Activated CD4-positive, alpha-beta memory T cell treated with anti-CD3 and anti-CD28 coated beads, Interleukin-2, amount 10 ng/mL, durations not matched to agents 7 days and 5 days (primary cell): ENCODE measurements around the gene MKLN1. TPM values are rescaled to one million over a fixed set of nuclear protein-coding genes. Genes with fewer than 3 reads are reported as not detected.
"Not testable (repeated sequence)": the region's sequence is repeated elsewhere in the genome, so short reads cannot be mapped to it uniquely, and the experiment has no call there.

Experiments
- CTCF ChIA-PET: fragments of 350-600 bp; sonication (Branson Sonifier 250); formaldehyde crosslinking; loops from one replicate; lab custom pipeline; 2021; ENCODE audit warnings: antibody characterized with exemption, inconsistent platforms; lab: Charles Lee
- POLR2A ChIA-PET: fragments of 350-600 bp; sonication (Branson Sonifier 250); formaldehyde crosslinking; loops from one replicate; lab custom pipeline; 2021; ENCODE audit warnings: antibody characterized with exemption; lab: Charles Lee
- DNase-seq: peaks from one replicate; pipeline ENCODE4 v3.0.0-alpha.2; 2020
- H3K27ac Mint-ChIP-seq: one replicate; pipeline ENCODE4 v1.8.0; 2021; ENCODE audit warnings: mild to moderate bottlenecking, mixed read lengths
- H3K27me3 Mint-ChIP-seq: one replicate; pipeline ENCODE4 v1.8.0; 2021; ENCODE audit warnings: mixed read lengths
- H3K36me3 Mint-ChIP-seq: one replicate; pipeline ENCODE4 v1.8.0; 2021; ENCODE audit warnings: low read depth, mixed read lengths
- H3K4me1 Mint-ChIP-seq: one replicate; pipeline ENCODE4 v1.8.0; 2021; ENCODE audit warnings: mixed read lengths
- H3K4me3 Mint-ChIP-seq: one replicate; pipeline ENCODE4 v1.8.0; 2021; ENCODE audit warnings: mild to moderate bottlenecking, mixed read lengths
- H3K9me3 Mint-ChIP-seq: one replicate; pipeline ENCODE4 v1.8.0; 2021; ENCODE audit warnings: mixed read lengths
- total RNA-seq, 2 experiments: library from RNA; stranded (reverse); gene quantifications; one replicate each; pipeline ENCODE4 v1.2.3, GENCODE V29; 2021

MKLN1 gene
- total RNA-seq, 2 experiments from 2014 or later = 35.9 to 37.3 TPM

DNA sequence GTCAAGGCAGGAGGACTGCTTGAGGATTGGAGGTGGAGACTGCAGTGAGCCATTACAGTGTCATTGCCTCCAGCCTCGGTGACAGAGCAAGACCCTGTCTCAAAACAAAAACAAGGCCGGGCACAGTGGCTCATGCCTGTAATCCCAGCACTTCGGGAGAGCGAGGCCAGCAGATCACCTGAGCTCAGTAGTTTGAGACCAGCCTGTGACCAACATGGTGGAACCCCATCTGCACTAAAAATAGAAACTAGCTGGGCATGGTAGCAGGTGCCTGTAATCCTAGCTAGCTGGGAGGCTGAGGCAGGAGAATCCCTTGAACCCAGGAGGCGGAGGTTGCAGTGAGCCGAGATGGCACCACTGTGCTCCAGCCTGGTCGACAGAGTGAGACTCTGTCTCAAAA is 103.2 kb downstream of the MKLN1 start:
- peaks cover 19% of the 10 kb centered on the region for H3K36me3 Mint-ChIP-seq
- DNase-seq, H3K4me1 Mint-ChIP-seq, H3K27me3 Mint-ChIP-seq, H3K4me3 Mint-ChIP-seq, H3K9me3 Mint-ChIP-seq, H3K27ac Mint-ChIP-seq, POLR2A ChIA-PET: not testable (repeated sequence)
- CTCF ChIA-PET = interaction anchor here (0.8 kb wide), 1 partner anchor 362 kb away, joined by 3 read pairs; no protein-coding TSS in a partner anchor

DNA sequence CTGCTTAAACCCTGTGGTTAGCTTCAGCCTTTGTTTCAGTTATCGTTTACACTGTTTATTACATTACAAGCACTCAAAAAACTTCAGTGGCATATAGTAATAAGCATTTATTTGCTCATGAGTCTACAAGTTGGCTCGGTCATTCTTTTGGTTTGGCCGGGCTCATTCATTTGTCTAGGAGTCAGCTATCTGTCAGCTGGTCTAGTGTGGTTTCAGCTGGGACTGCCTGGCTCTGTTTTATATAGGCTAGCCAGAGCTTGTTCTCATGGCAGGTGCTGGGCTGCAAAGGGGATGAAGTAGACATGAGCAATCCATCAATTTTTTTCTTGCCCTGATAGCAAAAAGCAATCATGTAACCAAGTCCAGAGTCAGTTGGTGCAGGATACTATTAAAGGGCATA is 103.6 kb downstream of the MKLN1 start:
- Mint-ChIP-seq H3K27me3 (no peaks in the 10 kb centered on the region), H3K27ac (no peak overlapping the region), H3K4me1 (no peaks in the 10 kb centered on the region), H3K9me3 (no peaks in the 10 kb centered on the region), H3K4me3 (no peak overlapping the region), H3K36me3 (peaks cover 22% of the 10 kb centered on the region)
- POLR2A ChIA-PET = no interaction called here
- DNase-seq = no peak
- CTCF ChIA-PET = interaction anchor here (0.8 kb wide), 1 partner anchor 362 kb away, joined by 3 read pairs; no protein-coding TSS in a partner anchor

DNA sequence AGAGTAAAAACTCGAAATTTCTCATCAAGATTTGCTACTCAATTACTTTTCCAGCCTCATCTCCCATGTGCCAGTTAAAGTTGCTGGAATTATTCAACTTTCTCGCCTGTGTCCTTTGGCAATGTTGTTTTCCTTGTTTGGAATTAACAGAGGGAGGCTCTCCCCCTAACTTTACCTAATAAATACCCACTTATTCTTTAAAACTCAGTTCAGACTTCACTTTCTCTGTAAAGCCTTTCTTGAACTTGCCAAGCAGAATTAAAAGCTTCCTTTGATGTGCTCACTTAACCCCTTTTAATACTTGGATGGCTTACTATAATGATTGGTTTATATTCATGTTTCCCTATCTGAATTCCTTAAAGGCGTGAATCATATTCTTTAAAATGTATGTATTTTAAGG is 104.1 kb downstream of the MKLN1 start:
- no peaks in the 10 kb centered on the region for H3K27me3 Mint-ChIP-seq
- H3K9me3 Mint-ChIP-seq = no peaks in the 10 kb centered on the region
- no peak overlapping the region for H3K4me3 Mint-ChIP-seq
- peaks cover 23% of the 10 kb centered on the region for H3K36me3 Mint-ChIP-seq
- POLR2A ChIA-PET = no interaction called here
- no peak for DNase-seq
- H3K27ac Mint-ChIP-seq = no peak overlapping the region
- H3K4me1 Mint-ChIP-seq = no peaks in the 10 kb centered on the region
- CTCF ChIA-PET = no interaction called here

DNA sequence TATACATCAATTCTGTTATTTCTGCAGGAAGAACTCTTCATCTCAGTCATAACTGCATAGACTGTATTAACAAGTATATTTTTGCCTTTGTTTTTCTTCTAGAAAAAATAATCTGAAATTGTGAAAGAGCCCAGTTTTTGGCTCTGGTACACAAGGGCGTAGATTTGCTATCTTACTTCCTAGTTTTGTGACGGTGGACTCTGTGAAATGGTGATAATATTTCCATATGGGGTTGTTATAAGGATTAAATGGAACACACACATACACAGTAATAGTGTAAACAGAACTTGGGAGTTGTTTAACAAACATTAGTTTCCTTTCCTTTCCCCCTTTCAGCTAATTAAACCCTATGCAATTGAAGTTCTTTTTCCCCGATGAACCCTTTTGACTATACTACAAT is 108.7 kb downstream of the MKLN1 start:
- DNase-seq = no peak
- no peaks in the 10 kb centered on the region for H3K27me3 Mint-ChIP-seq
- ChIA-PET POLR2A (no interaction called here), CTCF (no interaction called here)
- no peak overlapping the region for H3K27ac Mint-ChIP-seq
- H3K9me3 Mint-ChIP-seq = no peaks in the 10 kb centered on the region
- no peak overlapping the region for H3K4me3 Mint-ChIP-seq
- no peaks in the 10 kb centered on the region for H3K4me1 Mint-ChIP-seq
- H3K36me3 Mint-ChIP-seq = peaks cover 48% of the 10 kb centered on the region

DNA sequence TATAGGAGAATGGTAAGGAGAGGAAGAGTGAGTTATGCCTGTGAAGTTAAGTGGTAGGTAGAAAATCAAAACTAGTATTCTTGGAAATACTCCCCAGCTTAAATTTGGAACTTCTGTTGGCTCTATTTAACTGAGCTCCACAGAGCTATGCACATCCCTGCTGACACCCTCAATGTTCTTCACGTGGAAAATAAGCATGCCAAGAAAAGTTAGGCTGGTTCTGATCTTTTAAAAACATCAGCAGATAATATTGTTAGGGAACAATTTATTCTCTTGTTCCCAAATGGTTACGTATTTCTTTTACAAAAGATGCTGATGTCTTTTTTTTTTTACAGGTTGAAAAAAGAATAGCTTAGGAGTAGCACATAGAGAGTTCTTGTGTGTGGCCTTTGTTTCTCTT is 111.3 kb downstream of the MKLN1 start:
- Mint-ChIP-seq H3K27ac (no peak overlapping the region), H3K4me3 (no peak overlapping the region), H3K4me1 (no peaks in the 10 kb centered on the region), H3K36me3 (peaks cover 47% of the 10 kb centered on the region), H3K27me3 (no peaks in the 10 kb centered on the region), H3K9me3 (no peaks in the 10 kb centered on the region)
- POLR2A ChIA-PET = no interaction called here
- CTCF ChIA-PET = interaction anchor here (0.7 to 1.1 kb wide), 3 partner anchors 30 to 398 kb away, joined by 3 read pairs; no protein-coding TSS in a partner anchor
- DNase-seq = no peak

DNA sequence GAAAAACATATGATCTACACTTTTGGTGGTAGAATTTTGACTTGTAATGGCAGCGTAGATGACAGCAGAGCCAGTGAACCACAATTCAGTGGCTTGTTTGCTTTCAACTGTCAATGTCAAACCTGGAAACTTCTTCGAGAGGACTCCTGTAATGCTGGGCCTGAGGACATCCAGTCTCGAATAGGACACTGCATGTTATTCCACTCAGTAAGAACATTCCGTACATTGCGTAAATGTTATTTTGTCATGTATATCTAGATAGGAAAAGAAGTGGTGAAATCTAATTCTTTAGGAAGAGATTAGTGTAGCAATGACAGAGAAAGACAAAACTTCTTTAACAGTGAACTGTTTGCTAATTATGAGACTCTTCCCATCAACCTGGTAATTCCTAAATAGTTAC is 115.8 kb downstream of the MKLN1 start:
- DNase-seq = no peak
- Mint-ChIP-seq H3K9me3 (no peaks in the 10 kb centered on the region), H3K36me3 (peaks cover 39% of the 10 kb centered on the region), H3K4me1 (no peaks in the 10 kb centered on the region), H3K27me3 (no peaks in the 10 kb centered on the region), H3K4me3 (no peak overlapping the region), H3K27ac (no peak overlapping the region)
- POLR2A ChIA-PET = no interaction called here
- CTCF ChIA-PET = no interaction called here

DNA sequence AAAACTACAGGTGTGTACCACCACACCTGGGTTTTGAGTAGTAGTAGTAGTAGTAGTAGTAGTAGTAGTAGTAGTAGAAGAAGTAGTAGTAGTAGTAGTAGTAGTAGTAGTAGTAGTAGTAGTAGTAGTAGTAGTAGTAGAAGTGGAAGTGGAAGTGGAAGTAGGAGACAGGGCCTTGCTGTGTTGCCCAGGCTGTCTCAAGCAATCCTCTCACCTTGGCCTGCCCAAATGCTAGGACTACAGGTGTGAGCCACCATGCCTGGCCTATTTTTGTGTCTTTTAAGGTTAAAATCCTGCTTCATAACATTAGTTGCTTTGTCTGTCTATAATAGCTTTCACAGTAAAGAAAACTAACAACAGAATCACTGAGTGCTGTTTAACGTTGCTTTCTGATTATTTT is 117.0 kb downstream of the MKLN1 start:
- CTCF ChIA-PET = interaction anchor here (0.5 kb wide), 1 partner anchor 33 kb away, joined by 3 read pairs; no protein-coding TSS in a partner anchor
- no peaks in the 10 kb centered on the region for H3K4me1 Mint-ChIP-seq
- H3K9me3 Mint-ChIP-seq = no peaks in the 10 kb centered on the region
- no peak overlapping the region for H3K27ac Mint-ChIP-seq
- H3K36me3 Mint-ChIP-seq = peaks cover 37% of the 10 kb centered on the region
- no peak overlapping the region for H3K4me3 Mint-ChIP-seq
- no peak for DNase-seq
- H3K27me3 Mint-ChIP-seq = no peaks in the 10 kb centered on the region
- POLR2A ChIA-PET = no interaction called here

GRCh38 chr7:131449373-131449902 is 121.8 kb downstream of the MKLN1 start:
- POLR2A ChIA-PET = no interaction called here
- no peak overlapping the region for H3K4me3 Mint-ChIP-seq
- H3K27me3 Mint-ChIP-seq = no peaks in the 10 kb centered on the region
- DNase-seq = no peak
- no peaks in the 10 kb centered on the region for H3K4me1 Mint-ChIP-seq
- H3K27ac Mint-ChIP-seq = no peak overlapping the region
- H3K36me3 Mint-ChIP-seq = peaks cover 16% of the 10 kb centered on the region
- CTCF ChIA-PET = no interaction called here
- H3K9me3 Mint-ChIP-seq = no peaks in the 10 kb centered on the region

- H3K27ac Mint-ChIP-seq = no peak overlapping the region
- no peak for DNase-seq
- H3K9me3 Mint-ChIP-seq = no peaks in the 10 kb centered on the region
- no peaks in the 10 kb centered on the region for H3K4me1 Mint-ChIP-seq
- POLR2A ChIA-PET = no interaction called here
- CTCF ChIA-PET = interaction anchor here (0.7 kb wide), 1 partner anchor 303 kb away, joined by 4 read pairs; no protein-coding TSS in a partner anchor
- peaks cover 13% of the 10 kb centered on the region for H3K36me3 Mint-ChIP-seq
- H3K4me3 Mint-ChIP-seq = no peak overlapping the region
- no peaks in the 10 kb centered on the region for H3K27me3 Mint-ChIP-seq
These were observed 126.8 kb downstream of the MKLN1 start for GRCh38 chr7:131454498-131454897.

DNA sequence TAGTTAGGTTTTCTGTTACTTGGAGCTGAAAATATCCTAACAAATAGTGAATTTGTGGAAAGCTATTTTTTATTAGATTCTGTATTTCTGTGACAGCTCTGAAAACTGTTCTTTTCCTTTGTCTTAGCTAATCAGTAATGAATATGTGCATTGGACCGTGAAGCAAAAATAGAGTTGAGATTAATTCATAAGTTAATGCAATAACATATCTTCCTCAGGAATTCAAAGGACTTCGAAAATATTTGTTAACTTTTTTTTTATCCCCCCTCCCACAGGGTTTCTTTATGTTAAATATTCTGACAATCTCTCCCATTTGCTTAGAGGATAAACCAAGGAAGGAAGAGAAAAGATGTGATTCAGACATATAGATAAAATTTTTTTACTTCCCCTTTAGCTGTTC is 127.3 kb downstream of the MKLN1 start:
- Mint-ChIP-seq H3K27ac (no peak overlapping the region), H3K4me3 (no peak overlapping the region), H3K4me1 (no peaks in the 10 kb centered on the region), H3K36me3 (peaks cover 10% of the 10 kb centered on the region), H3K9me3 (no peaks in the 10 kb centered on the region), H3K27me3 (no peaks in the 10 kb centered on the region)
- CTCF ChIA-PET = no interaction called here
- POLR2A ChIA-PET = no interaction called here
- DNase-seq = no peak

DNA sequence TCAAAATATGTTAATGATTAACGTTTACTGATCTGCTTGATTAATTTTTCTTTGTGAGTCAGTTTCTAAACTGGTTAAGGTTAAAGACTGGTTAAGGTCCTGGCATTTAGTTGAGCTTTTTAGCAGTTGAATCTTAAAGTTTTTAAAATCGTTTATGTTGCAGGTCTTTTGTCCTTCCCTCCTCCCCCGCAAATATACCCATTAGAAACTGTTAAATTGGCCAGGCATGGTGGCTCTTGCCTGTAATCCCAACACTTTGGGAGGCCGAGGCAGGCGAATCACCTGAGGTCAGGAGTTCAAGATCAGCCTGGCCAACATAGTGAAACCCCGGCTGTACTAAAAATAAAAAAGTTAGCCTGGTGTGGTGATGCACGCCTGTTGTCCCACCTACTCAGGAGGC is 127.9 kb downstream of the MKLN1 start:
- no peak for DNase-seq
- Mint-ChIP-seq H3K4me1 (no peaks in the 10 kb centered on the region), H3K9me3 (no peaks in the 10 kb centered on the region), H3K36me3 (peaks cover 12% of the 10 kb centered on the region), H3K27ac (no peak overlapping the region), H3K4me3 (no peak overlapping the region), H3K27me3 (no peaks in the 10 kb centered on the region)
- ChIA-PET CTCF (no interaction called here), POLR2A (no interaction called here)

- Mint-ChIP-seq H3K27ac (no peak overlapping the region), H3K36me3 (peaks cover 13% of the 10 kb centered on the region), H3K9me3 (no peaks in the 10 kb centered on the region), H3K27me3 (no peaks in the 10 kb centered on the region), H3K4me3 (no peak overlapping the region), H3K4me1 (no peaks in the 10 kb centered on the region)
- no peak for DNase-seq
- ChIA-PET CTCF (no interaction called here), POLR2A (no interaction called here)
These were observed 128.7 kb downstream of the MKLN1 start for GRCh38 chr7:131456338-131456737.

GRCh38 chr7:131459256-131459655 is 131.6 kb downstream of the MKLN1 start:
- Mint-ChIP-seq H3K36me3 (peaks cover 24% of the 10 kb centered on the region), H3K4me1 (no peaks in the 10 kb centered on the region), H3K27me3 (no peaks in the 10 kb centered on the region), H3K4me3 (no peak overlapping the region), H3K9me3 (no peaks in the 10 kb centered on the region), H3K27ac (no peak overlapping the region)
- POLR2A ChIA-PET = no interaction called here
- no peak for DNase-seq
- CTCF ChIA-PET = no interaction called here

DNA sequence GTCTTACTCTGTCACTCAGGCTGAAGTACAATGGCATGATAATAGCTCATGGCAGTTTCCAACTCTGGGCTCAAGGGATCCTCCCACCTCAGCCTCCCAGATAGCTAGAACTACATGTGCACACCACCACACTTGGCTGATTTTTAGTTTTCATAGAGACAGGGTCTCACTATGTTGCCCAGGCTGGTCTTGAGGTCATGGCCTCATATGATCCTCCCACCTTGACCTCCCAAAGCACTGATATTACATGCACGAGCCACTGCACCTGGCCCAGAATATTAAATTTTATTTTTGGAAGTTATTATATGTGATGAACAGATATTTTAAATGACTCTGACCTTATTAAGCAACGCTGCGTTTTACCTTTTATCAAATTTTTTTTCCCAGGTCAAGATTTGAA is 134.4 kb downstream of the MKLN1 start:
- ChIA-PET POLR2A (no interaction called here), CTCF (no interaction called here)
- no peaks in the 10 kb centered on the region for H3K4me1 Mint-ChIP-seq
- H3K4me3 Mint-ChIP-seq = no peak overlapping the region
- H3K9me3 Mint-ChIP-seq = no peaks in the 10 kb centered on the region
- H3K27ac Mint-ChIP-seq = no peak overlapping the region
- no peak for DNase-seq
- H3K27me3 Mint-ChIP-seq = no peaks in the 10 kb centered on the region
- H3K36me3 Mint-ChIP-seq = peaks cover 23% of the 10 kb centered on the region
